PFSK-1 (cell line): ENCODE data around the gene CEP72.

Source experiments
- POLR2AphosphoS5 ChIP-seq: IDR thresholded peaks from 2 replicates; pipeline ENCODE4 v1.6.1; 2012; ENCODE audit warnings: low read depth, mild to moderate bottlenecking, control low read depth, low read length, moderate library complexity
- REST ChIP-seq, 2 experiments: IDR thresholded peaks; 2 replicates each; pipeline versions ENCODE4 v1.6.1 to v1.8.0; 2011 to 2012; ENCODE audit warnings: low read depth in 2 of 2, low read length in 2 of 2, control low read depth in 1 of 2, inconsistent platforms in 1 of 2, mild to moderate bottlenecking in 1 of 2, moderate library complexity in 1 of 2; ENCODE audit not compliant: insufficient read depth in 1 of 2
- TAF1 ChIP-seq: IDR thresholded peaks from 2 replicates; pipeline ENCODE4 v1.6.1; 2012; ENCODE audit warnings: low read length, control low read depth, borderline replicate concordance; ENCODE audit not compliant: insufficient read depth

- TF ChIP-seq REST (IDR thresholded peaks at IDR 0.05; ENCODE audit: insufficient read depth in 1 of 2, low read depth in 2 of 2, low read length in 2 of 2) (no peak), TAF1 (no peak), POLR2AphosphoS5 (no peak)
Observed at GRCh38 chr5:585962-586628, 26.0 kb upstream of the CEP72 start.
